ENCODE results near the gene KRTAP4-7. TPM values are rescaled to one million over a fixed set of nuclear protein-coding genes. Genes with fewer than 3 reads are reported as not detected.
"Not testable (repeated sequence)": the region's sequence is repeated elsewhere in the genome, so short reads cannot be mapped to it uniquely, and the experiment has no call there.

Gene KRTAP4-7
- total RNA-seq, 1 donor from 2014 or later: not detected

DNA sequence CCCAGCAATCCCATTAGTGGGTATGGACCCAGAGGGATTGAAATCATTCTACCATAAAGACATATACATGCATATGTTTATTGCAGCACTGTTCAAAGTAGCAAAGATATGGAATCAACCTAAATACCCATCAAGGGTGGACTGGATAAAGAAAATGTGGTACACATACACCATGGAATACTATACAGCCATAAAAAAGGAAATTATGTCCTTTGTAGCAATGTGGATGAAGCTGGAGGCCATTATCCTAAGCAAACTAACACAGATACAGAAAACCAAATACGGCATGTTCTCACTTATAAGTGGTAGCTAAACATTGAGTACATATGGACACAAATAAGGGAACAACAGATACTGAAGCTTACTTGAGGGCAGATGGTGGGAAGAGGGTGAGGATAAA lies 26.4 kb upstream of the KRTAP4-7 start:
- no peak for DNase-seq (ENCODE audit: low spot score)

DNA sequence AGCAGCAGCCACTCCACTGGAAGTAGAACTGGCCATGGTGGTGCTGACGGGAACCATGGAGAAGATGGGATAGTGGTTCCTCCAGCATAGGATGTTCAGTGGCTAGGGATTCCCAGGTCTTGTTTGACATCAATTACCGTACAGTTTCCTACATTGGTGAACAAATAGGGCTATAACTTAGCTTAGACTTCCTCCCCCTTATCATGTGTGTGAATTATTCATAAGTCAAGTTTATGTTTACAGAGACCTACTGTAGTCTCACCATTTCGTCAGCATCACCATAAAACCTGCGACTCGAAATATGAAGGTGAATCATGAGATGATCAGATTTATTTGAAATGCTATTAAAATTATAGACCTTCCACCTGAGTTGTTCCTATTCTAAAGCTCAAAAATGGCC lies 25.2 kb upstream of the KRTAP4-7 start:
- Mint-ChIP-seq H3K27ac (no peak overlapping the region), H3K27me3 (ENCODE audit: insufficient read depth) (peaks cover 21% of the 10 kb centered on the region), H3K4me3 (no peak overlapping the region), H3K4me1 (ENCODE audit: low read depth) (no peaks in the 10 kb centered on the region), H3K36me3 (ENCODE audit: low read depth) (no peaks in the 10 kb centered on the region), H3K9me3 (peaks cover 6% of the 10 kb centered on the region)
- intact Hi-C loops (cut with micrococcal nuclease): no loop called here
- no peak for DNase-seq (ENCODE audit: low spot score)

More for the DNA sequence above, 26.4 kb upstream of the KRTAP4-7 start:
- Mint-ChIP-seq H3K4me1 (ENCODE audit: low read depth) (no peaks in the 10 kb centered on the region), H3K36me3 (ENCODE audit: low read depth) (no peaks in the 10 kb centered on the region), H3K27ac (no peak overlapping the region), H3K9me3 (peaks cover 6% of the 10 kb centered on the region), H3K27me3 (ENCODE audit: insufficient read depth) (peaks cover 23% of the 10 kb centered on the region), H3K4me3 (no peak overlapping the region)
- intact Hi-C loops (cut with micrococcal nuclease): no loop called here

DNA sequence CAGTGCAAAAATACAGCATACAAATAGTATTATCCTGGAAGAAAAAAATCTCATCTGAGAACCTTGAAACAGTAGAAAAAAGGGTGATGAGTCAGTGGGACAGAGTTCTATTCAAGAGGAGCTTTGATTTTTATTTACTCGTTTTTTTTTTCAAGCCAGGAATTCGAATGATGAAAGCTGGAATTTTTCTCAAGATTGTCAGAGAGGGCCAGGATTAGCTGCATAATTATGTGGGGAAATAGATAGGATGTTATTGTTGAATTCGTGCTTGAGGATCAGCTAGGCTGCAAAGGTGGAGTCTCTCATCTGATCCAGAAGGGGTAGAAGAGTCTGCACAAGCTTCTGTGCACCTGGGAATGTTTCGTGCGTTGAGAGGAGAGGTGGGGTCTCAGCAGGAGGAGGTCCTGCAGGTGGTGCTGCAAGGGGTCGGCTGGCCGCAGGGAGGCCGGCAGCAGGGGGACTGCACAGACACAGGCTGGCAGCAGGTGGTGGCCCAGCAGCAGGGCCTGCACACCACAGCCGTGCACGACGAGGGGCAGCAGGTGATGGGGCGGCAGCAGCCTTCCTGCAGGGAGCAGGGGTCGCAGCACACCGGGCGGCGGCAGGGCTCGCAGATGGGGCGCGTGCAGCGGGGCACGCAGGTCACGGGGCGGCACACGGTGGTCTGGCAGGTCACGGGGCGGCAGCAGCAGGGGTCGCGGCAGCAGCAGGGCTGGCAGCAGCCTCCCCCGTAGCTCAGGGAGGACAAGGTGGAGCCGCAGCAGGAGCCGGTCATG lies 24.5 kb upstream of the KRTAP4-7 start:
- H3K4me3 Mint-ChIP-seq; H3K4me1 Mint-ChIP-seq (ENCODE audit: low read depth); intact Hi-C loops (cut with micrococcal nuclease); H3K9me3 Mint-ChIP-seq; H3K36me3 Mint-ChIP-seq (ENCODE audit: low read depth); H3K27ac Mint-ChIP-seq; DNase-seq (ENCODE audit: low spot score): not testable (repeated sequence)
- H3K27me3 Mint-ChIP-seq (ENCODE audit: insufficient read depth): peaks cover 21% of the 10 kb centered on the region

DNA sequence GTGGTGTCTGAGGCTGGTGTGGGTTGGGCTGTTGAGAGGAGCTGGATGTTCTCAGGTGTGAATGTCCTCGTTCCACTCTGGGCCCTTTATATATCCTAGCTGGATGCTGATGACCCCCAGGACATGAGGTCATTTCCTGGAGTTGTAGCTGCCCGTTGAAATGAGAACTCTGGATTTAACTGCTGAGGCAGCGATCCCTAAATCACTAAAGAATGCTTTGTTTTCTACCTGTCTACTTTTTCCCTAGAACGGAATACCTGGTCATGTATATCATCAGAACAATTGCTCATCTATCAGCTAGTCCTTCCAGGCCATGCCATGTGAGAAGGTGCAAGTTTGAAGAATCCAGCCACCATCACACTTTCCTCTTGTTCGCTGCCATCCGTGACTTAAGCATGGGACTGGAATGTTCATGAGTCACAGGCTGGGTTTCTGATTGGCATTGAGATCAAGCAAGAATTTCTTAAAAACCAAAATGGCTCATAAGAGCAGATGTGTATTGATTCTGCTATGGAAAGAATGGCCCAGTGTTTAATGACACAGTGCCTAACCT lies 23.8 kb upstream of the KRTAP4-7 start, which contains the start of gene KRTAP2-3:
Gene KRTAP2-3, minus strand, starts transcription at position 63 of the 553 bp plus-strand sequence. CDS start 64 bp downstream, outside the sequence.
- intact Hi-C loops (cut with micrococcal nuclease): no loop called here

DNA sequence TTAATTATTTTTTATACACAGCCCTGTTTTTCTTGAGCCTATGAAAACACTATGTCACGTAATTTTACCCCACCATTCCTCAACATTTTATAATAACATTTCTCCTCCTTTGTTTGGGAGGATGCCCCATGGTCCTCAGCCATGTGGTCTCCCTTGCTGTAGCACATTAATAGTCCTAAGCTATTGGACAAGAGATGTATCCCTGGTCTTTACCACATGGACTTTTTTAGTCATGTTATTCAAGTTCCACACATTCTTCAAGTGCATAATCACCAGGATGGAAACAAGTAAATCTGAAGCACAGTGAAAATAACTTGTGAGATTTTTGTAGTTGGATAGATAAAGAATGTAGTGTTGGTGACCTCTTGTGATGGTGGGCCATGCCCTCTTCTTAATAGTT lies 22.0 kb upstream of the KRTAP4-7 start:
- H3K36me3 Mint-ChIP-seq (ENCODE audit: low read depth): no peaks in the 10 kb centered on the region
- H3K27ac Mint-ChIP-seq: no peak overlapping the region
- no peak overlapping the region for H3K4me3 Mint-ChIP-seq
- H3K4me1 Mint-ChIP-seq (ENCODE audit: low read depth): no peaks in the 10 kb centered on the region
- intact Hi-C loops (cut with micrococcal nuclease): no loop called here
- DNase-seq (ENCODE audit: low spot score): no peak
- peaks cover 19% of the 10 kb centered on the region for H3K27me3 Mint-ChIP-seq (ENCODE audit: insufficient read depth)
- peaks cover 6% of the 10 kb centered on the region for H3K9me3 Mint-ChIP-seq

More for the DNA sequence above, 23.8 kb upstream of the KRTAP4-7 start, which contains the start of gene KRTAP2-3:
- no peak for DNase-seq (ENCODE audit: low spot score)
- H3K36me3 Mint-ChIP-seq (ENCODE audit: low read depth): no peaks in the 10 kb centered on the region
- H3K9me3 Mint-ChIP-seq: peaks cover 6% of the 10 kb centered on the region
- no peak within 1 kb of the TSS for H3K4me3 Mint-ChIP-seq
- peaks cover 21% of the 10 kb centered on the region for H3K27me3 Mint-ChIP-seq (ENCODE audit: insufficient read depth)
- H3K4me1 Mint-ChIP-seq (ENCODE audit: low read depth): no peaks in the 10 kb centered on the region
- no peak within 1 kb of the TSS for H3K27ac Mint-ChIP-seq

DNA sequence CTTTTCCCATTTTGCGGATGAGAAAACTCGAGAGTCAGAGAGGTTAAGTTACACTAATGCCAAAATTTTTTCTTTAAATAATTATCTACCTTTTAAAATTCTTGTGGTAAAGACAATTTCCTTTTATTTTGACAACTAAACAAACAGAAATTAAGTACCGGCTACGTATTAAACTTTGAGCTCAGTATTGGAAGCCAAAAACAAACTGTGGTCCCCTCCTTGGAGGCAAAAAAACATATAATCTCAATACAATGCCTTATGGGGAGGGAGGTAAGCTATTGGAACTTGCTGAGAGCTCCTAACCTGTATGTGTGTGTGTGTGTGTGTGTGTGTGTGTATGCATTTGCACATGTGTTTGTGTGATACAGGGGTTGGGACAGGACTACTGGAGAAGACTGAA lies 20.5 kb upstream of the KRTAP4-7 start:
- no peaks in the 10 kb centered on the region for H3K36me3 Mint-ChIP-seq (ENCODE audit: low read depth)

DNA sequence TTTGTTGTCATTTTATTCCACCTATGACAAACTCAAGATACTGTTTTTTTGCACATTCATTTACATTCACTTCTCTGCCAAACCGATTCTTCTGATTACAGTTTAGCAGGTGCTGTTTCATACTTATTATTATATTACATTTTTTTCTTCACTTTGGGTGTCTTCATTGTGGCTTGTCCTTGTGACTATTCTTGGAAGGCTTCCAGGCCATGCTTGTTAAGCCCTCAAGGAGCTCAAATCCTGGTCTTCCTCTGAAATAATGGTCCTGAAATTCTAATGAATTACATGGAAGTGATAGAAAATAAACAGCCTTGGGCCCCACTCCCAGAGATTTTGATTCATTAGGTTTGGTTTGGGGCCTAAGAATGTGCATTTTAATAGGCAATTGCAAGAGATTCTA lies 19.6 kb upstream of the KRTAP4-7 start:
- intact Hi-C loops (cut with micrococcal nuclease): no loop called here
- Mint-ChIP-seq H3K9me3 (no peaks in the 10 kb centered on the region), H3K4me1 (ENCODE audit: low read depth) (no peaks in the 10 kb centered on the region), H3K27me3 (ENCODE audit: insufficient read depth) (peaks cover 15% of the 10 kb centered on the region), H3K27ac (no peak overlapping the region), H3K4me3 (no peak overlapping the region), H3K36me3 (ENCODE audit: low read depth) (no peaks in the 10 kb centered on the region)
- no peak for DNase-seq (ENCODE audit: low spot score)

More for the DNA sequence above, 20.5 kb upstream of the KRTAP4-7 start:
- no peaks in the 10 kb centered on the region for H3K9me3 Mint-ChIP-seq
- no peak for DNase-seq (ENCODE audit: low spot score)
- no peak overlapping the region for H3K4me3 Mint-ChIP-seq
- peaks cover 19% of the 10 kb centered on the region for H3K27me3 Mint-ChIP-seq (ENCODE audit: insufficient read depth)
- H3K27ac Mint-ChIP-seq: no peak overlapping the region
- H3K4me1 Mint-ChIP-seq (ENCODE audit: low read depth): no peaks in the 10 kb centered on the region
- intact Hi-C loops (cut with micrococcal nuclease): no loop called here

DNA sequence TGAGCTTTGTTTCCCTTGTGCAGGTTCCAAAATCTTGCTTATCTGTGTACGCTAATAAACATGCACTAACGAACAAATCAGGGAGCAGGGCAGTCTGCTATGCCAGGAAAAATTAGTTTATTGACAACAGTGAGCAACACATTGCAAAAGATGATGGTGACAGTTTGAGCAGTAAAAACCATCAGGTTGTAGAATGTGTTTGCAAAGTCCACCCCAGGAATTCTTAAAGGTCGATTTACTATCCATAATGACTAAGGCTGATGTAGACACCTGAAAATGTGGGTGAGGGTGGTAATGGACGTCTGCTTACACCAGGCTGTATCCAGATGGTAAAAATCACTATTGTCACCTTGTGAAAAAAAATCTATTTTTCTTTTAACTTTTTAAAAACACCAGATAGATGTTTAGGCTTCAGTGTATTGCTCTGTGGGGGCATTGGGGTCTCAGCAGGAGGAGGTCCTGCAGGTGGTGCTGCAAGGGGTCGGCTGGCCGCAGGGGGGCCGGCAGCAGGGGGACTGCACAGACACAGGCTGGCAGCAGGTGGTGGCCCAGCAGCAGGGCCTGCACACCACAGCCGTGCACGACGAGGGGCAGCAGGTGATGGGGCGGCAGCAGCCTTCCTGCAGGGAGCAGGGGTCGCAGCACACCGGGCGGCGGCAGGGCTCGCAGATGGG lies 18.8 kb upstream of the KRTAP4-7 start:
- H3K4me1 Mint-ChIP-seq (ENCODE audit: low read depth); H3K9me3 Mint-ChIP-seq; DNase-seq (ENCODE audit: low spot score); intact Hi-C loops (cut with micrococcal nuclease); H3K4me3 Mint-ChIP-seq; H3K36me3 Mint-ChIP-seq (ENCODE audit: low read depth); H3K27ac Mint-ChIP-seq: not testable (repeated sequence)
- peaks cover 14% of the 10 kb centered on the region for H3K27me3 Mint-ChIP-seq (ENCODE audit: insufficient read depth)

DNA sequence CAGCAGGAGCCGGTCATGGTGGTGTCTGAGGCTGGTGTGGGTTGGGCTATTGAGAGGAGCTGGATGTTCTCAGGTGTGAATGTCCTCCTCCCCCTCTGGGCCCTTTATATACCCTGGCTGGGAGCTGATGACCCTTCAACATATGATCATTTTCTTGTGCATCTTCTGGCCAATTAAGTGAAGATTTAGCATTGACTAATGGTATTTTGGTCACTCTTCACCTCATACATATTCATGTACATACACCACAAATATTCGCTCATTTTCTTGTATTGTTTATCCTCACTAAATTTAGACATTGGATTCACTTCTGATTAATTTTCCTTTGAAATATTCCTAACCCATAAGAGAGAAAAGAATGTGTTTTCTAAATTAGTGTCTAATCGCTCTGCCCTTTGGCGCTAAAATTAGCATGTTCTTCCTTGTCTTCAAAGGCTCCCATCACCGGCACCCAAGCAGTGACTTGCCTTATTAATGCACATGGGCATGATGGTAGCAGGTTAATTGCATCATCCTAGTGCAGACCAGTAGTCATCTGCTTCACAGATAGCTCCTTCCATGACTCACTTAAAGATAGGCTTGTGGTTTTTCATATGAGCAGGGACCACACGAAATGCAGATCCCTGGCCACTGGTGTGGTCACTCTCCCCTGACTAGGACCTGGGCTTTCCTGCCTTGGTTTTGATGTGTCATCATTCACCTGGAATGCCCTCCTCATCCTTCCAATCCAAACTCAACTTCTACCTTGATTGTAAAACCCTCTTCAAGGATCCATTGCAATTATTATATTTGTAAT lies 17.9 kb upstream of the KRTAP4-7 start, which contains the start of gene KRTAP2-4:
Gene KRTAP2-4, minus strand, starts transcription at position 51 of the 796 bp plus-strand sequence. Its CDS starts 34 bp downstream, at position 17.
- no peak for DNase-seq (ENCODE audit: low spot score)
- Mint-ChIP-seq H3K36me3 (ENCODE audit: low read depth) (no peaks in the 10 kb centered on the region), H3K9me3 (no peaks in the 10 kb centered on the region), H3K27ac (no peak within 1 kb of the TSS), H3K4me1 (ENCODE audit: low read depth) (no peaks in the 10 kb centered on the region), H3K27me3 (ENCODE audit: insufficient read depth) (peaks cover 6% of the 10 kb centered on the region), H3K4me3 (no peak within 1 kb of the TSS)
- intact Hi-C loops (cut with micrococcal nuclease): no loop called here

DNA sequence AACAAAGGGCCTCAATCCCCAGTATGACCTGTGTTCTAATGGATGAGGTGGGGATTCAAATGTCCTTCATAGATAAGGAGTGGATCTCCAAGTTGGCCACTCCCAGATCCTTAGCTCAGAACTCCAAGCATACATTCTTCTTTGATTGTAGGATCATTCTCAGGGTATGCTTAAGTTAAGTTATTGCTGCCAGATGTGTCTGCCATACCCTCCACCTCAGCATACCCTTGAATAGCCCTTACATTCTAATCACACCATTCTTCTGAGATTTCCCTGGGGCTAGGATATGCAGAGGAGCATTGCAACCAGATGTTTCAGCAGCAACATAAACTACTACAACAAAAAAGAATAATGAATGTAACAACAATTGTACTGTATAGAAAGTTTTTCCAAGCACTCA lies 16.7 kb upstream of the KRTAP4-7 start:
- no peaks in the 10 kb centered on the region for H3K36me3 Mint-ChIP-seq (ENCODE audit: low read depth)
- intact Hi-C loops (cut with micrococcal nuclease): no loop called here

DNA sequence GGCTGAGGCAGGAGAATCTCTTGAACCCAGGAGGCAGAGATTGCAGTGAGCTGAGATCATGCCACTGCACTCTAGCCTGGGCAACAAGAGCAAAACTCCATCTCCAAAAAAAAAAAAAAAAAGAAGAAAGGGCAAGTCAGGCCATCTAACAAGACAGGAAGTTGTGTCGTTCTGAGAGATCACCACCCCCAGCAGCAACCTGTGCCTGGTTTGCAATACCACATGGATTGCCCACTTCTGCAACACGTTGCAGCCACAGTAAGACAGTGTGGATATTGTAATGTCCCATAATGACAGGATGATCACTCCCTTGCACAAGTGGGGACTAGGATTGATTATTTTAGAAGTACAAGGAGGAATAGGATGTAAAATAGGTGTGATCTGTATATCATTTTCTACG lies 14.9 kb upstream of the KRTAP4-7 start:
- no peak overlapping the region for H3K4me3 Mint-ChIP-seq
- H3K4me1 Mint-ChIP-seq (ENCODE audit: low read depth): no peaks in the 10 kb centered on the region
- H3K9me3 Mint-ChIP-seq: no peaks in the 10 kb centered on the region
- H3K27ac Mint-ChIP-seq: no peak overlapping the region
- intact Hi-C loops (cut with micrococcal nuclease): no loop called here
- H3K27me3 Mint-ChIP-seq (ENCODE audit: insufficient read depth): peaks cover 4% of the 10 kb centered on the region
- H3K36me3 Mint-ChIP-seq (ENCODE audit: low read depth): no peaks in the 10 kb centered on the region
- DNase-seq (ENCODE audit: low spot score): no peak

More for the DNA sequence above, 16.7 kb upstream of the KRTAP4-7 start:
- DNase-seq (ENCODE audit: low spot score): no peak
- Mint-ChIP-seq H3K9me3 (no peaks in the 10 kb centered on the region), H3K27me3 (ENCODE audit: insufficient read depth) (peaks cover 4% of the 10 kb centered on the region), H3K4me3 (no peak overlapping the region), H3K27ac (no peak overlapping the region), H3K4me1 (ENCODE audit: low read depth) (no peaks in the 10 kb centered on the region)

DNA sequence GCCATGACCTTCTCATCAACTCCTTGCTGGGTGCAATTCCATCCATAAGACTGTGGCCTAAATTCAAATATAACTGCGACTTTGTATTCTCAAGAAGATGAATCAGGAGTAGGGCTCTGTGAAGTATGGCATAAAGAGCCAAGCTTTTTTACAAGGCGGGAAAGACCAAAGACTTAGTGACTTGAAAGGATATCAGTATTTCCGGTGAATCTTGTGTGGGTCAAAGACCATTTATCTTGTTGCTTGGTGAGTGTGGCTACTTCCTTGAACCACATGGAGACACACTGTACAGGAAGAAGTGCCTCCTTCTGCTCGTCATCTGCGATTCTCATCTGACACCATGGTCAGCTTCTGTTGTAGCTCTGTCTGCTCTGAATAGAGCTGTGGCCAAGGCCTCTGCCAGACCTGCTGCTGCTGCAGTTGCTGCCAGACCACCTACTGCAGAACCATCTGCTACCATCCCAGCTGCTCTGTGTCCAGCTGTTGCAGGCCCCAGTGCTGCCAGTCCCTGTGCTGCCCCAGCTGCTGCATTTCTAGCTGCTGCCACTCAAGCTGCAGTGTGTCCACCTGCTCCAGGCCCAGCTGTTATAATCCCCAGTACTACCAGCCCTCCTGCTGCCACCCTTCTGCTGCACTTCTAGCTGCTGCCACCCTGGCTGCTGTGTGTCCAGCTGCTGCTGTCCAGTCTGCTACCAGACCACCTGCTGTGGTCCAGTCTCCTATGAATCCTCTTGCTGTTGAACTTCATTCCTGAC lies 12.2 kb upstream of the KRTAP4-7 start:
- Mint-ChIP-seq H3K4me3 (no peak overlapping the region), H3K9me3 (no peaks in the 10 kb centered on the region), H3K27me3 (ENCODE audit: insufficient read depth) (peaks cover 4% of the 10 kb centered on the region), H3K27ac (no peak overlapping the region), H3K36me3 (ENCODE audit: low read depth) (no peaks in the 10 kb centered on the region), H3K4me1 (ENCODE audit: low read depth) (no peaks in the 10 kb centered on the region)
- no peak for DNase-seq (ENCODE audit: low spot score)
- intact Hi-C loops (cut with micrococcal nuclease): no loop called here

All from activated T-helper 1 cell treated with anti-CD3 and anti-CD28 coated beads, Interleukin-12 subunit alpha, Interleukin-12 subunit beta, Interleukin-2, Interleukin-4 antibody, amounts not matched to agents 30 ng/mL and 10 ng/mL and 1 ng/mL, durations not matched to agents 14 hours and 24 hours and 36 hours (primary cell).